Fibroblast of gingiva (primary cell): Measurements from ENCODE around the gene TENT5A.
"Not testable (repeated sequence)": the region's sequence is repeated elsewhere in the genome, so short reads cannot be mapped to it uniquely, and the experiment has no call there.

Experiments
- DNase-seq: peaks from one replicate; pipeline ENCODE4 v3.0.0-alpha.2; 2011; ENCODE audit warnings: low read depth

TENT5A gene

DNA sequence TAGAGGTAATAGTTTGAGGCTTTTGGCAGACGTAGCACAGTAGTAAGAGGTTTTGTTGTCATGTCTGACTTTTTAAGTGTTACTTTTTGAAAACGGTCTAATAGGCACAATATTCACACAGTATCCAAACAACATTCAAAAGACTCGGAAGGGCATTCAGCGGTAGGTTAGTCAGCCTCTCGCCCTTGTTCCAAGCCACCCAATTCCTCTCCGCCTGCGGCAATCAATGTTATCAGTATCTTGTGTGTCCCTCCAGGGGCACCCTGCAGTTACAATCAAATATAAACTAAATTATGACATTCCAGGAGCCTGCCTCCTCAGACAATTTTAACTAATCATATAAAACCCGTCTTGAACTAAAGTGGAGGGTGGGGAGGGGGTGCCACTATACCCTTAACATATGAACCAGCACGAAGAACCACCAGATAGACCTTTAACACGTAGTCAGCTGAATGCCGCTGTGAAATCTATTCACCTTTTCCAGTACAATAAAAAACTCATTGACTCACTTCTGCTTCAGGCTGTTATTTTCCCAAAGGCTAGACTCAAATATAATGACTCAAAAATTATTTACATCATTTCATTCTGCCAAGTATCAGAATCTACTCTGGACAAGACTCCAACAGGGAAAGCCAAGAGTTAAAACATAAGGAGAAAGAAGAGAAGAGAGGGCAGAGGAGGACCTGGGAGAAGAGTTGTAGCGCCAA, 1.6 kb downstream of the TENT5A start:
- no peak for DNase-seq

DNA sequence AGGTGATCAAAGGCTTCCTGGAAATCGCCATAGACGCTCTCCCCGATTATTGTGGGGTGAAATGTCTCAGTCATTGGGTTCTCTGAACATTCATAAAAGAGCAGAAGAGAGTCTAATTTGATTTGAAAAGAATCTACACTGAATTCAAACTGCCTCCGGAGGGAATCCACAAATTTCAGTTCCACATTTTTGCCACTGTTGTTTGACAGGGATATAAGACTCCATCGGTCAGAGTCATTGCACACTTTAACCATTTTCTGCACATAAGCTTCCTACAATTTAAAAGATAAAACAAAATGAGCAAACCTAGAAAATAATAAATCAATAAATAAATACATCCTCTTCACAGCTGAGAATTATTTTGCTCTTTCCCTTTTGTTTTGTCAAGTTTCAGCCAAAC, 2.3 kb downstream of the TENT5A start:
- no peak for DNase-seq

DNA sequence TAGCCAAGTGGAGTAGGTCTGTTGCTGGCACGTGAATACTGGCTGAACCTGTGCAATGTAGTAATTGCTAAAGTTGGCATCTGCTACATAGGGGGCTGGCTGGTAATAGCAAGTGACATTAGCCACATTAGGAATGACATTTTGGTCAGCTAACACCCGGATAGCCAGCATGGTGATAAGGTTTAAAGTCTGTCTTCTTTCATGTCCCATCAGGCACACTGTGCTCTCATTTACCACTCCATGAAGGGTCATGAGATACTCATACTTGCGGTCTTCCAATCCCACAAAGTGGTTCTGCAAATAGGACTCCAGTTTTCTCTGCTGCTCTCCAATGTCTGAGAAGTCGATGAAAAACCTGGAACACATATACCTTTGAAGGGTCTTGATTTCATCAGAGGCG, 2.8 kb downstream of the TENT5A start:
- no peak for DNase-seq

- DNase-seq, result peak; percentile 67
Observed at GRCh38 chr6:81748994-81749393, 3.5 kb downstream of the TENT5A start.

DNA sequence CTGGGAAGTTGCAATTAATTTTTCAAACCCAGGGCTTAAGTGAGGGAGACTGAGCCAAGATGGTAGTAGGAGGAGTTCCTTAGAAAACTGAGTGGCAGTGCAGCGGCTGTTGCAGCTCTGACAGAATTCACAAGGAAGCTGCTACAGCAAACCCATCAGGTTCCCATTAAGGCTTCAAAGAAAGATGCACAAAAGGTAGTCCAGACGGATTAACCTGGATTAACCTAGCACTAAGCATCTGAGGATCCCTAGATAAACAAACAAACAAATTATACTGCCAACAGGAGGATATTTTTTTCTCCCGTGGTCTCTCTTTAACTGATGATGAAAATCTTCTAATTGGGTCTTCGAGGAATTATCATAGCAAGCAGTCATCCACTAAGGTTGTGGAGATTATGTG, 5.2 kb downstream of the TENT5A start:
- no peak for DNase-seq

- no peak for DNase-seq
Observed at GRCh38 chr6:81744131-81744530, 8.3 kb downstream of the TENT5A start.

DNA sequence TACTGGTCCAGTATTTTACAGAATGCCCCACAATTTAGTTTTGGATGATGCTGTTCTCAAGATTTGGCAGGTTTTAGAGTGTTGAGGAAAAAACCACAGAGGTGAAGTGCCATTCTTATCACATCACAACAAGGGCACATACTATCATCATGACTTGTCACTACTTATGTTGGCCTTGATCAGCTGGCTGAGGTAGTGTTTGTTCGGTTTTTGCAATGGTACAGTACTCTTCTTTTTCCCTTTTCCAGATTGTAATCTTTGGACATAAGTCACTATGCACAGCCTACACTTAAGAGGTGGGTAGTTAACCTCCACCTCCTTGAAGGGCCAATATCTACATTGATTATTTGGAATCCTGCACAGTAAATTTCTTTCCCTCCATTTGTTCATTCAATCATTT, 8.8 kb downstream of the TENT5A start:
- DNase-seq, result no peak

GRCh38 chr6:81741689-81742088, 10.8 kb downstream of the TENT5A start:
- DNase-seq, result no peak

- DNase-seq, result not testable (repeated sequence)
Observed at GRCh38 chr6:81740591-81740990, 11.9 kb downstream of the TENT5A start.

DNA sequence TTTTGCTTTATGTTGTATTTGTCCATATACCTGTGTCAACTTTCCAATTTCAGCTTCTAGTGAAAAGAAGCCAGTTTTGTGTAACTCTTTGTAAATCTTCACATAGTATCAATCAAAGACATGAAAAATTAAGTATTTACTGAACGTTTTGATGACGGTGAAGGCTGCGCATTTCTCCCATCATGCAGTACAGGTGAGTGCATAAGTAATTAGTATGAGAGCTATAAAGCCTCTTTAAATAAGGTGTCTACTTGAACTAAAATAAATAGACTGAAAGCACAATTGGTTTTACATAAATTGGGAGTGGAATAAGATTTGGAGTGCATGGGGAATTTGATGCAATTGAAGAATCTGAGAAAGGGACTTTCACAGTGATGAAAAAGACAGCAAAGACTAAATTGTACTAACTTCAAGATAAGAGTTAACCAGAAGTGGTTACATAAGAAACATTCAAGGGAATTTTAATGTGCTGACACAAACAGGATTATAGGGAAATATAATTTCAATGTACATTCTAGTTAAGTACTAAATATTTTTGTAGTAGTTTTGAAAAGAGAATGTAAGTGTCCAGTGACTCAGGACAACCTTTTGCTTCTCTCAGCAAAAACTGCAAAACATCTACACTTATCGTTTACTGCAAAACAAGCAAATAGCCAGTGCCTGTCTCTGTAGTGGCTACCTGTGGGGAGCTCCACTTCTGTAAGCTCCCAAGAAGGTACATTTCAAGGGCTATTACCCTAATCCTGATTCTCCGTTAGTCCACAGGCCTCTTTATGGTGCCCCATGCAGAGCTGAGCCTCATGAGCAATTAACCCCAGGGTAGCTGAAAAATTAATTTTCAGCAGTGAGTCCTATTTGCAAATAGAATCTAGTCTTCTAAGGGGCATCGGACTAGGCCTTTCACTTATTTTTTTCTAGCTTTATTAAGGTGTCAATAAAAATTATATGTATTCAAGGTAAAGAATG, 13.0 kb downstream of the TENT5A start:
- no peak for DNase-seq

- no peak for DNase-seq
Observed at GRCh38 chr6:81736428-81736827, 16.1 kb downstream of the TENT5A start.

DNA sequence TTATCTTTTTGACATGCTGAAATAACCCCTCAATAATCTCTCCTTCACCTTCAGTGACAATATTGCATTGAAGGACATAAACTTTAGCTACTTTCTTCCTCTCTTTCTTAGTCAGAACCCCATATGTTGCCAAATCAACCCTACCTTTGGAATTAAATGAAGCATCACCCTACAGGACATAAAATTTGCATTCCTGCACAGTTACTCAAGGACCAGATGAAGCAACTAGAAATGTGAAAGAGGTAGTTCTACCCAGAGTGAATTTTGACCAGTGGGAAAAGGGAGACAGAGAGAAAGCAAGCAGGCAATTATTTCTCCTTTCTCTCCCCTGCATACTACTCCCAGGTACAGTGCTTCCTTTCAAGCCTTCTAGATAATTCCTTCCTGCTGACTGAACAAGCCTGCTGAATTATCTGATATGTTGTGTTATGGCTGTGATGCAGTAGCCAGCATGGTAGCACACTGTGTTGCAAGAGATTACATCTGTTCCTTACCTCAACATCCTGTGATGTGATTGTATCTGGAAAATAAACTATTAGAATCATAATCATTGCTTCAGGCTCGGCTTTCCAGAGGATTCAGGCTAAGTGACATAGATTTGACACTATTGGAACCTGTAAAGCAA, 16.6 kb downstream of the TENT5A start:
- no peak for DNase-seq

DNA sequence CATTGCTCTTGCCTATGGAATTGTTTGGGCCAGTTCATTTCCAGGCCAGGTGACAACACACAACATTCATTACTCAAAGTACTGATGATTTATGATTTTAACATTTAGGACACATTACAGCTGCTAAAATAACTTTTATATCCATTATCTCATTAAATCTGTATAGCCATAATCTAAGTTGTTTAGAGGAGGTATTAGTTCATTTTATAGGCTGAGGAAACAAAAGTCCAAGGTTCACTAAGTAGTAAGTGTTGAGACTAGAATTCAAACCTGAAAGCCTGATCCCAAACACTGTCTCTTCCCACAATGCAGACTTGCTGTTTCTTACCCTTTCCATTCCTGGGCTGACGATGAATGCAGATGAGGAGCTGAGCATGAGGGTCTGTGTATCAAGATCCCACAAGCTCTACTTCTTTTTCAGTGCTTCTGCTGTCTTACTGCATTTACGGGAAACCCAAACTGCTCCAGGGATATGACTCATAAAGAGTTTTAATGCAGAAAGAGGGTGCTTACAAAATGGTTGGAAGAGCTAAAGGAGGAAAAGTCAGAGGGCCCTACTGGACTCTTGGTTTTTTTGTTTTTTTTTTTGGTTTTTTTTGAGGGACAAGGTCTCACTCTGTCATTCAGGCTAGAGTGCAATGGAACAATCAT, 17.9 kb downstream of the TENT5A start:
- no peak for DNase-seq

- DNase-seq, result no peak
Observed at GRCh38 chr6:81734081-81734480, 18.4 kb downstream of the TENT5A start.

DNA sequence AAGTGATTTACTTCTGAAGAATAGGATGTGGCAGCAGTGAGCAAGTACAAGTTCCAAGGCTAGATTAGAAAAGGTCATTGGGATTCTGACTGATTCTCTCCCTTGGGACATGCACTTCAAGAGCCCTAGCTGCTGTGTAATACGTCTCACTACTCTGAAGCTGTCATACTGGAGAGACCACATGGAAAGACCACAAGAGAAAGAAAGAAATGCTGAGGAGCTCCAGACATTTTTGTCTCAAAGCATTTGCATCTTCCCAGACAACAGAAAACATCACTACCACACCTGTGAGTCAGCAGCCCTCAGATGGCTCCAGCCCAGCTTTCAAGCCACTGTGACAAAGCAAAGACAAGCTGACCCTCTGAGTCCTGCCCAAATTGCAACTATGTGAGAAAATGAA, 20.7 kb downstream of the TENT5A start:
- no peak for DNase-seq

- DNase-seq, result no peak
Observed at GRCh38 chr6:81727876-81728517, 24.5 kb downstream of the TENT5A start.

- DNase-seq, result no peak
Observed at GRCh38 chr6:81725127-81725526, 27.4 kb downstream of the TENT5A start.

DNA sequence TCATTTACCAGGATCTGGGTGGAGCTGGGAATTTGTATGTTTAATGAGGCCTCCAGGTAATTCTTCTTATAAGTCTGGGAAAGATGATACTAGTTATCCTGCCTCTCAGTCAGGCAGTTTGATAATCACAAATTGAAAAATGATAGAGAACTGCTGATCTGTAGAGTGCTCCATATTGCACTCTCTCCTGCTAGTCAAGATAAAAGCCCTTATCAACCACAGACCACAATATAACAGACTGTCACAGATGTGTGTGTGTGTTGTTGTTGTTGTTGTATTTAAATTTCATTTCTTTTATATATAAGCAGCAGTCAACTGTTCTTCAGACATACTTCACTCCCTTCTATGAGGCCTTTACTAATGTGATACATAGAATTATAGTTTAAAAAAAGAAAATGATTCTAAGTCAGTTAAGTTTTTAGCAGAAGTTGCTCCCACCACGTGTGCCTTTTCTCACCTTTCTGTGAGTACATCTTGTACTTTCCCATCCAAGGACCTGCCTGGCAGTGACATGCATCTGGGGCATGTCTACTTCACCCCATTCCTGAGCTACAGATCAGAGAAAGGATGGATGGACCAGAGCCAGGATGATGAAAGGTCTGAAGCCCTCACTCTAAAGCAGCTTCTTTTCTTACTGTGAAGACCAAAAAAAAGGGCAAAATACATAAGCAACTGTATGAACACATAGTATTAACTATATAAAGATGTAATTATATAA, 29.8 kb downstream of the TENT5A start:
- DNase-seq, result no peak

GRCh38 chr6:81720427-81720826, 32.1 kb downstream of the TENT5A start:
- no peak for DNase-seq

DNA sequence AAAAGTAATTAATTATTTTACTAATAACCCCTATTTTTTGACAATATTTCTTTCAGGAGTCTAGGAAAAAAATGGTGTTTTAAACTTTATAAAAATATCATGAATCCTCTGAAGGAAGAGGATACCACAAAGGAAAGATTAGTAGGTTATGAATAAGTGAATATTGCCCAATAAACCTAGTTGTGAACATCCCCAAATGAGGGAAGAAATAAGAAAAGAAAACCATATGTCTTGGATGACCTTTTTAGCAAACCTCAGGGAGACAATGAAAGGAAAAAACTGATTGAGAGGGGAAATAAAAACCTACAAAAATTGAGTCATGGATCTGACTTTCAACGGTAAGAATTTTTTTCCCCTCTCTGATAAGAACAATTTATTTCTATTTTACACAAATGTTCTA, 34.4 kb downstream of the TENT5A start:
- DNase-seq, result peak; percentile 2

- DNase-seq, result no peak
Observed at GRCh38 chr6:81714684-81715083, 37.8 kb downstream of the TENT5A start.
